ENCODE measurements around the gene NADK2.

The NADK2 gene

DNA sequence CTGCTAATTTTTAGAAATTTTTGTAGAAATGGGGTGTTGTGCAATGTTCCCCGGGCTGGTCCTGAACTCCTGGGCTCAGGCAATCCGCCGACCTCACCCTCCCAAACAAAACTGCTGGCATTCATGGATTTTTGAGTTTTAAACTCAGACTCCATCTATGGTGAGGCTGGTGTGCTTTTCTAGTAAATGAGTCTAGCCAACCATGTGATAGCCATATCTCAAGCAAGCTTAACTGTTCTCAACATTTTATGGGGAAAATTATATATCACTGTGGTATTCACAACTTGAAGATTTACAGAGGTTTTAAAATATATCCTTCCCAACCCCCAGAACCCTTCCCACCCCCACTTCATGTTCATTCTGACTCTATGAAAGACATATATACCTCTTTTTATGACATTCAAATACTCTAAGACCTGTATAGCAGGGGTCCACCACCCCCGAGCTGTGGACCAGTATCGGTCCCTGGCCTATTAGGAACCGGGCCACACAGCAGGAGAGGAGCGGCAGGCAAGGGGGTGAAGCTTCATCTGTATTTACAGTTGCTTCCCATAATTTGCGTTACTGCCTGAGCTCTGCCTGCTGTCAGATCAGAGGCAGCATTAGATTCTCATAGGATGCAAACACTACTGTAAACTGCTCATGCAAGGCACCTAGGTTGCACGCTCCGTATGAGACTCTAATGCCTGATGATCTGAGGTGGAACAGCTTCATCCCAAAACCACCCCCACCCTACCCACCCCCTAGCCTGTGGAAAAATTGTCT is 4.5 kb upstream of the NADK2 start:
- no peak for DNase-seq

DNA sequence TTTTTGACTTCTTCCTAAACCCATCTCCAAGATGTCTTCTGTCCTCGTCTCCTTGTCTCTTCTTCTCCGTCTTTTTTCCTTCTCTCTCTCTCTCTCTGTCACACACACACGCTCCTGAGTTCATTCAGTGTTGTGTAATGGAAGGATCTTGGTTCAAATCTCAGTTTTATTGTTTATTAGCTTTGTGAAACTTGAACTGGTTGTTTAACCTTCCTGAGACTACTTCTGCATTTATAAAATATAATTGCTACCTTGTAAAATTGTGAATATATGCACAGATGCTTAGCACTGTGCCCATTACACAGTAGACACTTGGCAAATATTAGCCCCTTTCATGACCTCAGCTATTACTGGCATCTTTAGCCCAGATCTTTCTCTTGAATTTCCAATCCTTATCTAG is 2.4 kb upstream of the NADK2 start:
- no peak for DNase-seq

DNA sequence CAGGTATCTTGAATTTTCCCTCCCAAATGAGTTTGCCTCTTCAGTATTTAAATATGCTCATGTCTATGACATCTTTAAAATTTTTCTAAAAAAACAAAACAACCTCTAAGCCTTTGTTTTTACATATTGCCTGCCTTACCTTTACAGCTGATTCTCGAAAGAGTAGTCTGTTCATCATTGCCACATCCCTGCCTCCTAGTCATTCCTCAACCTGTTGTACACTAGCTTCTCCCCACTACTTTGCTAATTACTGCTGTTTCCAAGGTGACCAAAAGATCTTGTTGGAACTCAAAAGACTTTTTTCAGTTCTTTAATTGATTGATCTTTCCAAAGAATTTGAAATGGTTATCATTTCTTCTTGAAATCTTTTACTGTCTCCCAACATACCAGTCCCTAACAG is 1.9 kb upstream of the NADK2 start:
- DNase-seq: no peak

DNA sequence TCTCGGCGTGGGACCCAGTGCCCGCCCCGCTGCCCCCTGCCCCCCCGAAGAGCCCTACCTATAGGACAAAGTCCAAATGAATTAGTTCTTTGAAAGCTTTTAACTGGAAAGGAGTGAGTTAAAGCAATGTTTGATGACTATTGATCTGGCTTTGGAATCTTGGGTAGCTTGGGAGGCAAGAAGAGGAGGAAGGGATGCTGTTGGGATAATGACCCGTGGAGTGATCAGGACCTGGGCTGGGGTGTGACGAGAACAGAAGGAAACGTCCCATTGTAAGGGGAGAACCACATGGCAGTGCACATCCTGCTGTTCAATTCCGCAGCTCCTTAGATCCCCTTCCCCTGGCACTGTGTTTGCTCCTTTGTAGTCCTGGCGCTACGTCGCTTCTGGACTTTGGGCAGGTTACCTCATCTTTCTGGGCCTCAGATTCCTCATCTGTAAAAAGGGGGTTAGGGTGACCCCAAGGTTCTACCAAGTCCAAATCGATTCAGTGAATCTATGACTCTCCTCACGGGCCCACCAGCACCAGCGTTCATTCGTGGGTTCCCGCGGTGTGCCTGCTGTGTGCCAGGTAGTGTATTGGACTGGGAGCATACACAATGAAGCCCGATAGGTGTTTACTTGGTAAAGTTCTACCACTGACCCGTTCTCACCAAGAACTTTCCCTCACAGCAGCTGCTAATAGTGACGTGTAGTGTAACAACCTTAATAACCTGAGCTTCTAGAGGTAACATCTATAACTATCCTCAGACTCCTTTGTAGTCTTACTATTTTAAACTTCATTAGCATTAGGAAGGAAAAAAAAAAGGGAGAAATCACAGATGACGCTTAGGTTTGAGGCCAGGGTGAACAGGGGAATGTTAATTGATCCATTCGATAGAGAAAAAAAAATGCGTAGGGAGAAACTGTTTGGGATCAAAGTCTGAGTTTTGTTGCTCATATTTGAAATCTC is 1.1 kb upstream of the NADK2 start:
- no peak for DNase-seq

DNA sequence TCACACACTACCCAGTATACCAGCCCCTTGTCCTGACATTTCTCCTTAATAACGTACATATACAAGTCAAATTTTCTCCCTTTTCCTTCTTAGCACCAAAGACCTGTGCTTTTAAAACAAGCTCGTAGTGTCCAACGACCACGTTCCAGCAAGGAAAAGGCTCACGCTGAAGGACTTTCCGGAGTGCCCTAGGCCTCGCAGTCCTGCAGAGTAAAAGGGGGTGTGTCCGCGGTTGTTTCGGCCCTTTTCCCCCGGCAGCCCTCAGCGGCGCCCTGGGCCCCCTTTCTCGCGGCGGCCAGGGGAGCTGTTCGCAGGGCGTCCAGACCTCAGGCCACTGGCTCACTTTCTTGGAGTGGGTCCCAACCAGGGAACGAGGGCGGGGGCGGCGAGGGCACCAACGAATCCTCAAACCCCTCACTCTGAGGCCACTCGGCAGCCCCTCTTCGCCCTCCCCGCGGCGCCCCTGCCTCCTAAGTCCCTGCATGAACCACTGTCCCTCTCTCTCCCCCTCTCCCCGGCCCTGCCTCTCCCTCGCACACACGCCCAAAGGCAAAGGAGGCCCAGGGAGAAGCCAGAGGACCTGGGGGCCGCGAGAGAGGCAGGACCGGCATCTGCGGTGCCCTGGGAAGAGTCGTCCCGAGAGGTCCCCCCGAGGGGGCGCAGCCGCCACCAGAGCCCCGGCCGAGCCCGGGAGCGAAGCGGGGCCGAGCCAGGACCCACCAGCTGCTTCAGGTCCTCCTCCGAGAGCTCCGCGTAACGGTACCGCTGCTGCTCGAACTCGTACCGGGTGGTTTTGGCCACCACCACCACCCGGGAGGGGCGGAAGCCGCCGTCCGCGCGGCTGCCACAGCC is 720 bp downstream of the NADK2 start:
- DNase-seq: peak; percentile 3

DNA sequence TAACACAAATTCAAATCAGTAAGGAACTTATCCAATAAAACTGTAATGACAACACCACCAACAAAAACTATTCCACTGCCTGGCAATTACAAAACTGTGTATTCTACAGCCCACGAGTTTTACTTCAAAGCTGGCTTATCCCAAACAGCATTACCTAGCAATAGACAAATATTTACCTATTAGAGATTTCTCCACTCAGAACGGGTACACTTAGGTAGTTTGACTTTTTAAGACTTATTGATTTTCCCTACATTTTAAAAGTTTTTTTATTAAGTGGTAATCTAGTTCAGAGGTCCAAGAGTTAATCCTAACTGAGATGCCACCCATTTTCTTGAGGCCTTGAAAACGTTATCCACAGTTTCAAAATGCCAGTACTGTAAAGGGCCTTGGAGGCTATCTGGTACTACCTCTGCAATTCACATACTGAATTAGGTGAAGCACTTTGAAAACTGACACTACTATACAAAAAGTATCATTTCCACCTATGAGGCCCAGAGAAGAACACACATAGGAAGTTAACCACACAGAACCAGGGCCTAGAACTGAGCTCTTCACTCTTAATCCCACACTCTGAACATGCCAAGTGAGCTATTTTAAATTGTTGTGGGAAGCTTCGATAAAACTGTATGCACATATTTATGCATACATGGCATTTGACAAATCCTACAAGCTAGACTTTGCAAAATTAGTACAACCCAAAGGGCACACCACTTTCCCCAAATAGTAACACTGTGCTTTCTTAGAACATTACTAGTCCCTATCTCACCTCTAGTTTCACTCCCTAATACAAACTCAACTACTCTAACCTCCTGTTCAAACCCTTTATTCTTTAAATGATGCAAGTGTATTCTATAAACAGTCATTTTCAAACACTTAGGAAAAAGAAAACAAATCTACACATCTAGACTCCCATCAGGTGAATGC is 2.1 kb downstream of the NADK2 start:
- no peak for DNase-seq

GRCh38 chr5:36238502-36239295 is 3.0 kb downstream of the NADK2 start:
- no peak for DNase-seq

DNA sequence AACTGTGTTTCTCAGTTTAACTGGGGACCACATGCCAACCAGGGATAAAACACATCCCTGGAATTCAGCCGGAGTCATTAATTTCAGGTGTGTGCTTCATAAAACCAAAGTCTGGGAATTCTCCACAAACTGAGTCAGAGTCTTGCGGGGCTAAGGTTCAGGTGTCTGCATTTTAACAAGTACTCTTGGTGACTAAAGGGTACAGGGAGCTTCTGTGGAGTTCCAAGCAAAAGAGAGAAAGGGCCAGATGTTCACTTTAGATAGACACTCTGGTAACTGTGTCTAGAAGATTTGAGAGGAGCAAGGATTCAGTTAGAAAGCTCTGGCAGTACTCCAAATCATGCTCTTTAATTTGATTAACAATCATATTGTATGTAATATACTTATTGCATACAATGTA is 4.0 kb downstream of the NADK2 start:
- no peak for DNase-seq

DNA sequence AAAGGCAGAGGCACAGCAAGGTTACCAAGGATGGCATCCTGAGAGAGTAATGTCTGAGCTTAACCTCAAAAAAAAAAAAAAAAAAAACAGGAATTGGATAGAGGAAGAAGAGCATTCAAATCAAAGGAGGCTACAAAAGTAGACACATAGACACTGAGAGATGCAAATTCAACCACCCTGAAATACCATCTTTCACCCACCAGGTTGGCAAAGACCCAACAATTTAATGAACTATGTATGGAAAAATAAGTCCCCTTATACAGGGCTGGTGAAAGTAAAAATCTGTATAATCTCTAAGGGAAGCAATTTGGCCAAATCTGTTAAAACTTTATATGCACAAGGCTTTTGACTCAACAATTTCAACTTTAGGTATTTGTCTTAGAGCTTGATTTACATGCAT is 4.9 kb downstream of the NADK2 start:
- no peak for DNase-seq

DNA sequence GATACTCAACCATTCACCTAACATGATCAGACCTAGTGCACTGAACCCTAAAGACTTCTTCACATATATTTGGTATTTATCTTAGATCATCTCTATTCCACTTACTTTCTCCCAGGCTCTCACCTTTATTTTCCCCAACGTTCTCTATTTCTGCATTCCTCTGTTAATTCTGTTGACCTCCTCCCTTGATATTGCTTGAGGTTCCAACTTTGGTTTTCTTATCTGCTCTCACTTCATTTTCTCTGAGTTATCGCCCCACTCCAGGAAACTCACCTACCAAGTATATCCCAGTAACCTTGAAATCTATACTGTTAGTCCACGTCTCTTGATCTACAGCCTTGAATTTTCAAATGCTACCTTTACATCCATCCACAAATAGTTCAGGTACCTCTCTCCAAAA is 9.2 kb downstream of the NADK2 start:
- no peak for DNase-seq

GRCh38 chr5:36230151-36230790 is 11.5 kb downstream of the NADK2 start:
- no peak for DNase-seq

GRCh38 chr5:36228505-36228904 is 13.2 kb downstream of the NADK2 start:
- DNase-seq: no peak

DNA sequence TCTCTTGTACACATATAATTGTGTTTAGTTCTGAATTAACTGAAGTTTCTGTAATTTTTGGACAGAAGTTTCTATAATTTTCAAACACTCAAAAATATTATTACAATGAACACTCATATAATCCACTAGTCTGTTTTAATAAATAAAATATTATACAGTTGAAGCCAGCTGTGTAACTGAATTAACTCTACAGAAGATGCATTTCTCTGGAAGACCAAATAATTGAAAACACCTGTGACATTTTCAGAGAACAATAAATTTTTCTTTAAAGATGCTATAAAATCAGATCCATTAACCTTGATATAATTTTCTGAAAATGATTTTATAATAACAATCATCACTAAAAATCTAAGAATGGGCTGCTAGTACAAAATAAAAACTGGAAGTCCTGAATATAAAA is 14.7 kb downstream of the NADK2 start:
- no peak for DNase-seq

DNA sequence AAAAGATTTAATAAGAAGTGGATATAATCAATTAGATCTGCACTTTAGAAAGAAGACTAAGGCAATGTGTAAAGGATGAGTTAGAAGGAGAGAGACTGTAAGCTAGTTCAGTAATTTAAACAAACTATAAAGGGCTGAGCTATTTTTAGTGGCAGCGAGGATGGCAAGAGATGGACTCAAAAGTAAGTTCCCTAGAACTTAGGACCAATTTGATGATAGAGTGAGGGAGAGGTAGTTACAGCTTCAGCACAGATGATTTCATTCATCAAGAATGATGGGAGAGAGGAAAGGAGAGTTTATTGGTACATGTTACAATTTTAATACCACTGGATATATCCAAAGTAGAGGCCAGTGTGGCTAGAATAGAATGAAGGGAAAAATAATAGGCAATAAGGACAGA is 19.1 kb downstream of the NADK2 start:
- no peak for DNase-seq

GRCh38 chr5:36217988-36218387 is 23.7 kb downstream of the NADK2 start:
- DNase-seq: no peak

GRCh38 chr5:36217567-36217966 is 24.2 kb downstream of the NADK2 start:
- DNase-seq: no peak

- no peak for DNase-seq
Observed at GRCh38 chr5:36215910-36216309, 25.8 kb downstream of the NADK2 start.

DNA sequence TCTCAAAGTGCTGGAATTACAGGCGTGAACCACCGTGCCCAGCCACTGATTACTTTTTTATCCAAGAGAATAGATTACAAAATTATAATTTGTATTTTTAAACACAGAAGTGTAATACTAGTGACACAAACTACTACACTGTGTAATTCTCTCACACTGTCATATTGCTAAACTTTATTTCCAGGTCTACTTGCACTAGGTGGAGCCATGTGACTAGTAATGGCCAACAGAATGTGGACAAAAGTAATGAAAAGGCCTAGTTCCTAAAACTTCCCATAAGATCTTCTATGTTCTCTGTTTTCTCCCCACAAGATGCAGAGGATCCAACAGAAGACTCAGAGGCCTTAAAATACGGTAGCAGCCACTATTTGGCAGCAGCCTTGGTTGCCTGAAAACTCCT is 27.3 kb downstream of the NADK2 start:
- no peak for DNase-seq

DNA sequence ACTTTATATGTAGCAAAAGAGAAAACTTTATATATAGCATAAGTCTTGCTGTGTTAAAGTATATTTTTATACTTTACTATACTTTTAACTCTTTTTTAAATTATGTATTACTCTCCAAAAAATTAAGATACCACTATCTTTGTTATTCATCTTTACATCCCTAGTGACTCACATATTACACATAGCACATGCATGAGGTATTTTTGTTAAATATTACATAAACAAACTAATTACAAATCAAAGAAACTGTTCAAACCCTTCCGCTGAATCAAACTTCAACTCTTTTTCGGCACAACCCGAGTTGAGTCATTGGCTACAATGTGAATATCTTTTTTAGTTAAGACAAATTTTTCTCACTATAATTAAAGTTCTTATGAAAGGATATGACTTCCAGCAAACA is 32.1 kb downstream of the NADK2 start:
- no peak for DNase-seq

DNA sequence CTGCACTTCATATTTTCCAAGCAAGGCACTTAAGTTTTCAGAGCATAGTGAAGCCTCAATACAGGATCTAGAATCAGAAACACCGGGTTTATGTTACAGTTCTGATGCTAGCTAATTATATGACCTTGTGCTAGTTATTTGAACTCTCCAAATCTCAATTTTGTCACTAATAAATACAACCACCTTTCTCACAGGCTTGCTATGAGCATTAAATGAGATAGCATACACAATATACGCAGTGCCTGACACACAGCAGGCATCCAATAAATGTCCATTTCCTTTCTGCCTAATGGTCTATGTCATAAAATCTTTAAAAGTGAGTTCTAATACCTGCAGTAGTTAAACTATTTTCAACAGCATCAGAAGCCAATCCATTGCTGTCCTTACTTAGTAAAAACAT is 32.9 kb downstream of the NADK2 start:
- no peak for DNase-seq

DNA sequence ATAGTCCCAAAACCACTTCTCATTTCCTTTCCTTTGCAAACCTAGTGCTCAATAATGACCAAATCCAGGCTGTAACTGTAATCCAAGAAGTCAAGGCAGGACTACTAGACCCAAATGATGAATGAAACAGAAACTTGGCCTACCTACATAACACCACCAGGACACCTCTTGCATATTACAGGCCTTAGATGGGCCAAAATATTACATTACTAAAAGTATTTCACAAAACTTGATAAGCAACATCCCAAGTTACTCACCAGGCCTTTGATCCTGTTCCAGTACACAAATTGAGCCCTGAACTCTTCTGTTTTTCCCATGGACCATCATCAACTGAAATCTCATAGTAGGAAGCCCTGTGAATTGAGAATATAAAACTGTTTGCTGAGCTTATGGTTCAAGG is 34.8 kb downstream of the NADK2 start:
- DNase-seq: no peak
